IMR-90 (cell line): Measurements from ENCODE around the gene ADAMTSL1. TPM values are rescaled to one million over a fixed set of nuclear protein-coding genes. Genes with fewer than 3 reads are reported as not detected.

Source experiments
- ATAC-seq: fragments of 200-7000 bp; cut with Tn5 transposase; 2 replicates; pipeline ENCODE4 v1.9.1; 2020; ENCODE audit warnings: low read depth, mild to moderate bottlenecking, moderate library complexity
- BruUV-seq: library from RNA; stranded (reverse); fragments of 400-500 nt; replicated peaks from 2 replicates; lab custom pipeline; 2021; lab: Mats Ljungman, UMichigan
- CTCF ChIA-PET: fragments of 300-600 bp; formaldehyde crosslinking; extraction: SDS; loops from one replicate; lab custom pipeline; 2021; ENCODE audit warnings: antibody characterized with exemption; lab: Yijun Ruan, JAX
- POLR2A ChIA-PET: fragments of 300-600 bp; sonication (Branson Sonifier 250); formaldehyde crosslinking; loops from one replicate; lab custom pipeline; 2022; ENCODE audit warnings: antibody characterized with exemption; ENCODE audit not compliant: unreplicated experiment; lab: Charles Lee
- DNase-seq: peaks from one replicate; pipeline ENCODE4 v3.0.0; 2013
- H2AFZ ChIP-seq: replicated peaks from 2 replicates; pipeline ENCODE3; 2013; ENCODE audit warnings: low read length, mild to moderate bottlenecking; ENCODE audit not compliant: poor library complexity
- H2AK5ac ChIP-seq: 2 replicates; pipeline ENCODE4 v1.6.1; 2013; ENCODE audit warnings: low read depth, low read length, inconsistent platforms
- H2AK9ac ChIP-seq: replicated peaks from 2 replicates; pipeline ENCODE3; 2013; ENCODE audit warnings: mild to moderate bottlenecking, low read depth, low read length, moderate library complexity; ENCODE audit not compliant: poor library complexity
- H2BK120ac ChIP-seq: 2 replicates; pipeline ENCODE4 v1.6.1; 2013; ENCODE audit warnings: low read depth, low read length, inconsistent platforms
- H2BK15ac ChIP-seq: 3 replicates; pipeline ENCODE4 v1.6.1; 2013; ENCODE audit warnings: low read depth, low read length, inconsistent platforms
- H2BK20ac ChIP-seq: 2 replicates; pipeline ENCODE4 v1.6.1; 2013; ENCODE audit warnings: low read depth, mild to moderate bottlenecking, inconsistent platforms, low read length, moderate library complexity
- H2BK5ac ChIP-seq: 2 replicates; pipeline ENCODE4 v1.6.1; 2013; ENCODE audit warnings: mild to moderate bottlenecking, low read depth, low read length, inconsistent platforms; ENCODE audit not compliant: poor library complexity, severe bottlenecking
- H3K14ac ChIP-seq: replicated peaks from 2 replicates; pipeline ENCODE4 v1.6.1; 2013; ENCODE audit warnings: low read depth, low read length, inconsistent platforms
- H3K18ac ChIP-seq: 2 replicates; pipeline ENCODE4 v1.6.1; 2013; ENCODE audit warnings: low read depth, low read length, control low read depth
- H3K23ac ChIP-seq: 2 replicates; pipeline ENCODE4 v1.6.1; 2013; ENCODE audit warnings: low read depth, low read length, inconsistent platforms
- H3K27ac ChIP-seq: 2 replicates; pipeline ENCODE4 v1.5.1; 2013; ENCODE audit warnings: mild to moderate bottlenecking, control low read depth, low read length; ENCODE audit not compliant: insufficient read depth
- H3K27me3 ChIP-seq: 2 replicates; pipeline ENCODE4 v1.6.1; 2013; ENCODE audit warnings: low read length; ENCODE audit not compliant: control insufficient read depth, insufficient read depth
- H3K36me3 ChIP-seq: 2 replicates; pipeline ENCODE4 v1.6.1; 2013; ENCODE audit warnings: low read length, mixed read lengths; ENCODE audit not compliant: control insufficient read depth, insufficient read depth
- H3K4ac ChIP-seq: 2 replicates; pipeline ENCODE4 v1.6.1; 2013; ENCODE audit warnings: low read depth, low read length, inconsistent platforms
- H3K4me1 ChIP-seq: 2 replicates; pipeline ENCODE4 v1.6.1; 2013; ENCODE audit warnings: low read length, mixed read lengths; ENCODE audit not compliant: control insufficient read depth, insufficient read depth
- H3K4me2 ChIP-seq: 2 replicates; pipeline ENCODE4 v1.6.1; 2013; ENCODE audit warnings: low read depth, mild to moderate bottlenecking, control low read depth, low read length, moderate library complexity
- H3K4me3 ChIP-seq: 2 replicates; pipeline ENCODE4 v1.5.1; 2013; ENCODE audit warnings: low read depth, mild to moderate bottlenecking, control low read depth, low read length, moderate library complexity; ENCODE audit not compliant: insufficient read depth
- H3K56ac ChIP-seq: 2 replicates; pipeline ENCODE4 v1.6.1; 2013; ENCODE audit warnings: low read length, inconsistent platforms; ENCODE audit not compliant: insufficient read depth; ENCODE audit errors: extremely low read depth
- H3K79me1 ChIP-seq, 2 experiments: 2 replicates each; pipeline ENCODE4 v1.6.1; 2013; ENCODE audit warnings: low read length in 2 of 2, inconsistent platforms in 1 of 2, low read depth in 1 of 2
- H3K9ac ChIP-seq: 2 replicates; pipeline ENCODE4 v1.6.1; 2013; ENCODE audit warnings: low read depth, low read length, control low read depth
- H3K9me1 ChIP-seq: 2 replicates; pipeline ENCODE4 v1.6.1; 2013; ENCODE audit warnings: low read length, inconsistent platforms; ENCODE audit not compliant: insufficient read depth
- H3K9me3 ChIP-seq: 2 replicates; pipeline ENCODE4 v1.6.1; 2013; ENCODE audit warnings: low read length; ENCODE audit not compliant: control insufficient read depth, insufficient read depth
- H4K20me1 ChIP-seq: 2 replicates; pipeline ENCODE4 v1.6.1; 2013; ENCODE audit warnings: low read length, inconsistent platforms; ENCODE audit not compliant: insufficient read depth
- H4K5ac ChIP-seq: 2 replicates; pipeline ENCODE4 v1.6.1; 2013; ENCODE audit warnings: mild to moderate bottlenecking, low read depth, low read length, control low read depth
- H4K8ac ChIP-seq, 2 experiments: 2 replicates each; pipeline ENCODE4 v1.6.1; 2013; ENCODE audit warnings: low read depth in 2 of 2, low read length in 2 of 2, control low read depth in 1 of 2, inconsistent platforms in 1 of 2
- H4K91ac ChIP-seq: 2 replicates; pipeline ENCODE4 v1.6.1; 2013; ENCODE audit warnings: low read depth, low read length, inconsistent platforms; ENCODE audit not compliant: insufficient read depth
- BHLHE40 ChIP-seq: fragments of 150-350 bp; IDR thresholded peaks from 2 replicates; pipeline ENCODE4 v1.6.1; 2016; ENCODE audit warnings: mild to moderate bottlenecking, low read depth, low read length
- CEBPB ChIP-seq: IDR thresholded peaks from 2 replicates; pipeline ENCODE4 v1.6.1; 2012; ENCODE audit warnings: low read depth, low read length, improper control_type of control experiment
- CHD1 ChIP-seq: IDR thresholded peaks from 2 replicates; pipeline ENCODE4 v1.6.1; 2012; ENCODE audit warnings: low read depth, low read length, improper control_type of control experiment
- CTCF ChIP-seq: conservative IDR thresholded peaks from 2 replicates; pipeline ENCODE4 v1.5.1; 2012; ENCODE audit warnings: mild to moderate bottlenecking, low read depth, low read length, improper control_type of control experiment
- ELK1 ChIP-seq: fragments of 150-350 bp; IDR thresholded peaks from 2 replicates; pipeline ENCODE4 v1.6.1; 2016; ENCODE audit warnings: low read depth, mild to moderate bottlenecking, low read length, moderate library complexity, borderline replicate concordance
- FOS ChIP-seq: fragments of 150-350 bp; IDR thresholded peaks from 2 replicates; pipeline ENCODE4 v1.6.1; 2016; ENCODE audit warnings: low read depth, low read length
- MAFK ChIP-seq: IDR thresholded peaks from 2 replicates; pipeline ENCODE4 v1.6.1; 2012; ENCODE audit warnings: low read depth, low read length, improper control_type of control experiment
- MAZ ChIP-seq: IDR thresholded peaks from 2 replicates; pipeline ENCODE4 v1.6.1; 2012; ENCODE audit warnings: low read depth, mild to moderate bottlenecking, low read length, improper control_type of control experiment, moderate library complexity, borderline replicate concordance
- MXI1 ChIP-seq: IDR thresholded peaks from 2 replicates; pipeline ENCODE4 v1.6.1; 2012; ENCODE audit warnings: low read depth, mild to moderate bottlenecking, low read length, moderate library complexity, borderline replicate concordance
- NFE2L2 ChIP-seq: fragments of 150-350 bp; IDR thresholded peaks from 2 replicates; pipeline ENCODE4 v1.6.1; 2016; ENCODE audit warnings: low read depth, mild to moderate bottlenecking, low read length
- POLR2A ChIP-seq: IDR thresholded peaks from 2 replicates; pipeline ENCODE4 v1.6.1; 2012; ENCODE audit warnings: mild to moderate bottlenecking, low read depth, low read length
- RAD21 ChIP-seq: IDR thresholded peaks from 2 replicates; pipeline ENCODE4 v1.6.1; 2012; ENCODE audit warnings: low read length, improper control_type of control experiment
- RCOR1 ChIP-seq: IDR thresholded peaks from 2 replicates; pipeline ENCODE4 v1.6.1; 2012; ENCODE audit warnings: mild to moderate bottlenecking, low read length, improper control_type of control experiment; ENCODE audit not compliant: insufficient replicate concordance
- RFX5 ChIP-seq: IDR thresholded peaks from 2 replicates; pipeline ENCODE4 v1.8.0; 2012; ENCODE audit warnings: low read depth, mild to moderate bottlenecking, low read length, moderate library complexity
- SMC3 ChIP-seq: fragments of 150-350 bp; IDR thresholded peaks from 2 replicates; pipeline ENCODE4 v1.6.1; 2016; ENCODE audit warnings: low read depth, mild to moderate bottlenecking, antibody characterized with exemption, low read length, moderate library complexity
- USF2 ChIP-seq: fragments of 150-350 bp; IDR thresholded peaks from 2 replicates; pipeline ENCODE4 v1.6.1; 2017; ENCODE audit warnings: mild to moderate bottlenecking, antibody characterized with exemption, low read length, low read depth
- WGBS, 2 experiments: methylation state at CpG; one replicate each; pipeline versions ENCODE4 v1.1.5 to v1.1.7; 2013; ENCODE audit warnings: missing lambda C conversion rate in 2 of 2; ENCODE audit not compliant: insufficient read length in 1 of 2; ENCODE audit errors: extremely low coverage in 2 of 2; 5-methylcytosine and 5-hydroxymethylcytosine counted together
- dilution Hi-C: fragments of 300-500 bp; cut with HindIII; formaldehyde crosslinking; loops from one replicate; pipeline ENCODE4 v1.14.3; 2018; ENCODE audit warnings: low sequenced_read_pairs; ENCODE audit not compliant: unreplicated experiment
- in situ Hi-C: fragments of 300-500 bp; cut with MboI; formaldehyde crosslinking; loops from 3 replicates; pipeline ENCODE4 v1.14.3; 2019; ENCODE audit warnings: low sequenced_read_pairs, inconsistent platforms, mixed read lengths
- intact Hi-C: fragments of 100-400 bp; cut with micrococcal nuclease; formaldehyde crosslinking; loops from 2 replicates; pipeline ENCODE4 v1.10.0; 2022
- polyA plus RNA-seq, 3 experiments: library from polyadenylated mRNA; depleted of rRNA; stranded (reverse); fragments of >200 nt; gene quantifications; 2 replicates each; pipeline ENCODE4 v1.2.3, GENCODE V29; 2012; ENCODE audit warnings: low replicate concordance in 1 of 3
- total RNA-seq: library from RNA; depleted of rRNA; stranded (reverse); fragments of >200 nt; gene quantifications from 2 replicates; pipeline ENCODE4 v1.2.3, GENCODE V29; 2012

Gene ADAMTSL1
- total and polyA plus RNA-seq, 2 of the 4 experiments (the other 2 are of a cell fraction) = 38.2 to 62.2 TPM

- Histone ChIP-seq H3K9ac (no peak overlapping the region), H3K36me3 (no peaks in the 10 kb centered on the region), H3K9me3 (no peaks in the 10 kb centered on the region), H2AK5ac (no peak overlapping the region), H3K27me3 (no peaks in the 10 kb centered on the region), H3K23ac (no peak overlapping the region), H3K4me3 (no peak overlapping the region), H2AFZ (no peak overlapping the region), H3K9me1 (no peaks in the 10 kb centered on the region), H3K27ac (no peak overlapping the region), H2BK5ac (no peak overlapping the region), H2BK20ac (no peak overlapping the region), H3K18ac (no peak overlapping the region), H3K4ac (no peak overlapping the region), H3K14ac (no peak overlapping the region), H4K8ac (no peak overlapping the region), H2BK15ac (no peak overlapping the region), H3K56ac (no peak overlapping the region), H3K79me1 (no peaks in the 10 kb centered on the region), H2AK9ac (no peak overlapping the region), H2BK120ac (no peak overlapping the region), H4K20me1 (no peaks in the 10 kb centered on the region), H4K5ac (no peak overlapping the region), H4K91ac (no peak overlapping the region), H3K4me1 (no peaks in the 10 kb centered on the region), H3K4me2 (no peak overlapping the region)
- no peak for ATAC-seq
- TF ChIP-seq CEBPB (no peak), RFX5 (no peak), CHD1 (no peak), RAD21 (no peak), CTCF (no peak), BHLHE40 (no peak), NFE2L2 (no peak), SMC3 (no peak), ELK1 (no peak), RCOR1 (no peak), FOS (no peak), MAFK (no peak), MAZ (no peak), MXI1 (no peak), POLR2A (no peak), USF2 (no peak)
- WGBS, 2 experiments = no CpG with 5 or more reads among the region's 1 CpG
- in situ Hi-C loops (no loop called here), intact Hi-C loops (no loop called here), dilution Hi-C loops (no loop called here)
- POLR2A ChIA-PET = no interaction called here
- BruUV-seq = no TSS peak
- CTCF ChIA-PET = no interaction called here
- no peak for DNase-seq
These were observed 26.5 kb downstream of the ADAMTSL1 start for GRCh38 chr9:18500451-18500850.
